ENCODE data around the gene GLI2. TPM values are rescaled to one million over a fixed set of nuclear protein-coding genes. Genes with fewer than 3 reads are reported as not detected.

GLI2 gene
- total RNA-seq, 6 donors from 2014 or later: 0.61 to 8.8 (median 3.3) TPM

- ATAC-seq (ENCODE audit: low FRiP score in 2 of 2) (no peak), DNase-seq (no peak)
- Histone ChIP-seq H3K36me3 (no peaks in the 10 kb centered on the region), H3K27ac (no peak overlapping the region), H3K4me3 (no peak overlapping the region), H3K27me3 (no peaks in the 10 kb centered on the region), H3K9me3 (no peaks in the 10 kb centered on the region), H3K4me1 (peaks cover 0 to 1% (median 0%) of the 10 kb centered on the region in 4 donors)
- WGBS, 2 donors: 94% methylated on average over 2 of the region's 2 CpGs; no CpG with 5 or more reads in 1 of the 2 donors
- no peak for TF ChIP-seq CTCF (IDR thresholded peaks at IDR 0.05)
- TF ChIP-seq EP300 (IDR thresholded peaks at IDR 0.05): no peak
- TF ChIP-seq POLR2AphosphoS5 (IDR thresholded peaks at IDR 0.05): no peak
- TF ChIP-seq POLR2A (IDR thresholded peaks at IDR 0.05): no peak
Measured at GRCh38 chr2:120747281-120747680, 11.6 kb downstream of the GLI2 start.

GRCh38 chr2:120747706-120748105 is 12.0 kb downstream of the GLI2 start:
- H3K9me3 ChIP-seq: no peaks in the 10 kb centered on the region
- no peak for TF ChIP-seq CTCF (IDR thresholded peaks at IDR 0.05)
- no peak for TF ChIP-seq POLR2AphosphoS5 (IDR thresholded peaks at IDR 0.05)
- TF ChIP-seq EP300 (IDR thresholded peaks at IDR 0.05): no peak
- no peak for TF ChIP-seq POLR2A (IDR thresholded peaks at IDR 0.05)
- no peaks in the 10 kb centered on the region for H3K36me3 ChIP-seq
- peak in 1 of 2 donors; percentile 6 for DNase-seq
- no peak overlapping the region for H3K27ac ChIP-seq
- H3K27me3 ChIP-seq: no peaks in the 10 kb centered on the region
- H3K4me3 ChIP-seq: no peak overlapping the region
- no peak for ATAC-seq (ENCODE audit: low FRiP score in 2 of 2)
- WGBS, 2 donors: 96 to 98% methylated on average over 7 of the region's 7 CpGs
- H3K4me1 ChIP-seq: no peaks in the 10 kb centered on the region

- Histone ChIP-seq H3K4me1 (no peaks in the 10 kb centered on the region), H3K4me3 (no peak overlapping the region), H3K27ac (no peak overlapping the region), H3K9me3 (no peaks in the 10 kb centered on the region), H3K36me3 (no peaks in the 10 kb centered on the region), H3K27me3 (no peaks in the 10 kb centered on the region)
- ATAC-seq (ENCODE audit: low FRiP score in 2 of 2) (no peak), DNase-seq (no peak)
- 96 to 100% methylated on average over 1 to 3 of the region's 3 CpGs for WGBS, 2 donors
- TF ChIP-seq POLR2A (IDR thresholded peaks at IDR 0.05) (no peak), POLR2AphosphoS5 (IDR thresholded peaks at IDR 0.05) (no peak), CTCF (IDR thresholded peaks at IDR 0.05) (no peak), EP300 (IDR thresholded peaks at IDR 0.05) (no peak)
Measured at GRCh38 chr2:120748310-120748709, 12.6 kb downstream of the GLI2 start.

- TF ChIP-seq POLR2AphosphoS5 (IDR thresholded peaks at IDR 0.05) (no peak), POLR2A (IDR thresholded peaks at IDR 0.05) (no peak)
- ATAC-seq (ENCODE audit: low FRiP score in 2 of 2) (no peak), DNase-seq (no peak)
- H3K9me3 ChIP-seq: no peaks in the 10 kb centered on the region
- H3K27me3 ChIP-seq: no peaks in the 10 kb centered on the region
- no peak overlapping the region for H3K27ac ChIP-seq
- H3K36me3 ChIP-seq: no peaks in the 10 kb centered on the region
- H3K4me1 ChIP-seq: no peaks in the 10 kb centered on the region
- H3K4me3 ChIP-seq: no peak overlapping the region
Measured at GRCh38 chr2:120748741-120749140, 13.1 kb downstream of the GLI2 start.

- peak in 1 of 2 donors; percentile 37 for ATAC-seq (ENCODE audit: low FRiP score in 2 of 2)
- 66 to 78% methylated on average over 4 to 11 of the region's 11 CpGs for WGBS, 2 donors
Measured at GRCh38 chr2:120749506-120750431, 14.1 kb downstream of the GLI2 start.

More at GRCh38 chr2:120749506-120750431, 14.1 kb downstream of the GLI2 start:
- no peak overlapping the region for H3K4me3 ChIP-seq
- TF ChIP-seq CTCF (IDR thresholded peaks at IDR 0.05) (no peak), POLR2AphosphoS5 (IDR thresholded peaks at IDR 0.05) (no peak), EP300 (IDR thresholded peaks at IDR 0.05) (no peak), POLR2A (IDR thresholded peaks at IDR 0.05) (no peak)
- no peaks in the 10 kb centered on the region for H3K36me3 ChIP-seq
- no peaks in the 10 kb centered on the region for H3K9me3 ChIP-seq
- no peak overlapping the region for H3K27ac ChIP-seq
- no peaks in the 10 kb centered on the region for H3K27me3 ChIP-seq
- DNase-seq: no peak
- H3K4me1 ChIP-seq: no peaks in the 10 kb centered on the region

Data from upper lobe of left lung (tissue), 6 donors.